Cerebellar cortex (tissue), 1 donor: Measurements from ENCODE around the gene EXOC6B.

Experiments used
- DNase-seq: peaks from one replicate; pipeline ENCODE4 v3.0.0-alpha.2; 2015; ENCODE audit warnings: low spot score

EXOC6B gene

GRCh38 chr2:72731116-72731515 is 94.7 kb downstream of the EXOC6B start:
- DNase-seq, result no peak

DNA sequence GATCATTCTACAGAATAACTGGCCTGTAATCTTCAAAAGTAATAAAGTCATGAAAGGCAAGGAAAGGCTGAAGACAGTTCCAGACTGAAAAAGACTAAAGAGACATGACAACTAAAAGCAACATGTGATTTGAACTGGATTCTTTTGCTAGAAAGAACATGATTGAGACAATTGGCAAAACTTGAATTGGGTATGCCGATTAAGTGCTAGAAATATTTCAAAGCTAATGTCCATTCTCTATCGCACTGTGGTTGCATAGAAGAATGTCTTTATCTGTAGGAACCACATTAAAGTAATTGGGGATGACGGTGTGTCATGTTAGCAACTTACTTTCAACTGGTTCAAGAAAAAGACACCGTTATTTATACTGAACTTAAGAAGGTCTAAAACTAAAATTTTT is 98.5 kb downstream of the EXOC6B start:
- DNase-seq, result no peak

- DNase-seq, result no peak
These were observed 102.0 kb downstream of the EXOC6B start for GRCh38 chr2:72723769-72724370.

- peak; percentile 12 for DNase-seq
These were observed 103.3 kb downstream of the EXOC6B start for GRCh38 chr2:72722492-72723070.

DNA sequence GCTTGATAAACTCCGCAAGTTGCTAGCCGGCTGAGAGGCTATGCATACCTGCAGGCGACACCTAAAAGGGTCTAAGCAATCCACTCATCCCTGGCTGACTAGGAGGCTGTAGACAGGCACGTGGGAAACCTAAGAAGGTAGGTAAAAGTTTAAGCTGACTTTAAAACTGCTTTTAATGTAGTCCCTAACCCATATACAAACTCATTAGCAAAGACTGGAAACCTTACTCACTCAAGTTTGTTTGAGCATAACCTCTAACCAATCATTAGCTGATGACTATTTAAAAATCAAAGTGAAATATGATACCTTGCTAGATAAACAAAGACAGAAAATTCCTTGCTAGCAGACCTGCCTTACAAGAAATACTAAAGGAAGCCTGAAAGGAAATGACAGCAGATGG is 106.4 kb downstream of the EXOC6B start:
- DNase-seq, result no peak

- no peak for DNase-seq
These were observed 107.0 kb downstream of the EXOC6B start for GRCh38 chr2:72718876-72719275.

DNA sequence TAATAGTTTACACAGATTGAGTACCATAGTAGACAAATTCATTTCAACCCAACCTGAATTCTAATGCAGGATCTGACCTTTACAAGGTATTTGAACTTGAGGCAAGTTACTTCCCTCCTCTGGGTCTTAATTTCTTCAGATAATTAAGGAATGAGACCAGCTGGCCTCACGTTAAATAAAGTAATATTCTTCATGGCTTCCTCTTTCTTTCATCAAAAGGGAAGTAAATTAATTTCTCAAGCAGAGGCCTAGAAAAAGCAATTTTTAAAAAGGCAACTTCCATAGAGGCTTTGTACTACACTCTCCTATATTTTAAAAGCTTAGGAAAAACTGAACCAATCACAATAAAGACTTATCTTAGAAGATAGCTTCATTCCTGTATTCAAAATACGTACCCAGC is 109.2 kb downstream of the EXOC6B start:
- no peak for DNase-seq

DNA sequence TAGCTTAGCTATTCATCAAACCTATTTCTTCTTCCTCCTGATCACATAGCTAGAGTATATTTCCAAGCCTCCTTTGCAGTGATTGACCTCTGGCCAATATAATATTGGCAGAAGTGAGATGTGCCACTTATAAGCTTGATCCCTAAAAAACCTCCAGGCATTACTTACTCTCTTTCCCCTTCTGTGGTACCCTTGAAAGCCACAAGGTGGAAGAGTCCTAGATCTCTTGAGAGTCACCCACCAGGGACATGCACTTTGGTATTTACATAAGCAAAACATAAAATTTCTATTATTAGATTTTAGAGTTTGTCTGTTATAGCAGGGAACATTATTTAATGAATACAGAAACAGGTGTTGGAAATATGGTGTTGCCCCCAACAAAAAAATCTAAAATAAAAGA is 112.0 kb downstream of the EXOC6B start:
- DNase-seq, result no peak

GRCh38 chr2:72712977-72713376 is 112.9 kb downstream of the EXOC6B start:
- no peak for DNase-seq

- no peak for DNase-seq
These were observed 113.5 kb downstream of the EXOC6B start for GRCh38 chr2:72712304-72712703.

- DNase-seq, result no peak
These were observed 115.2 kb downstream of the EXOC6B start for GRCh38 chr2:72710418-72711152.

- DNase-seq, result no peak
These were observed 117.6 kb downstream of the EXOC6B start for GRCh38 chr2:72708236-72708635.

DNA sequence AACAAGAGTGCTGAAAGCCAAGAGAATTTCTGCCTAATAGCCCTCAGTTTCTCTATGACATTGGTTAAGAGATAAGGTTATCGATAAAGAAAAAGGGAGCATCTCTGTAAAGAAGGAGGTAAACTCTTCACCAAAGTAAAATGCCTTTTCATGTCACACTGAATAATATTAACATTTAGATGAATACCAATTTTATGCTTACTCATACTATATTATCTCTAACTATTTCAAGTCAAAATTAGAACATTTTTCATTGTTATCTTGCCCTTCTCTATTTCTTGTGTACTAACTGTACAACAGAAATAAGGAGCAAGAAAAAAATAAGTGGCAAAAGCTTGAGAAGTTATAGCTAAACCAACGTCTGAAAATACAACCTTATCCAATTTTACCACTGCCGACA is 127.5 kb downstream of the EXOC6B start:
- no peak for DNase-seq

GRCh38 chr2:72696559-72696958 is 129.3 kb downstream of the EXOC6B start:
- DNase-seq, result no peak

- DNase-seq, result no peak
These were observed 130.2 kb downstream of the EXOC6B start for GRCh38 chr2:72695676-72696075.

DNA sequence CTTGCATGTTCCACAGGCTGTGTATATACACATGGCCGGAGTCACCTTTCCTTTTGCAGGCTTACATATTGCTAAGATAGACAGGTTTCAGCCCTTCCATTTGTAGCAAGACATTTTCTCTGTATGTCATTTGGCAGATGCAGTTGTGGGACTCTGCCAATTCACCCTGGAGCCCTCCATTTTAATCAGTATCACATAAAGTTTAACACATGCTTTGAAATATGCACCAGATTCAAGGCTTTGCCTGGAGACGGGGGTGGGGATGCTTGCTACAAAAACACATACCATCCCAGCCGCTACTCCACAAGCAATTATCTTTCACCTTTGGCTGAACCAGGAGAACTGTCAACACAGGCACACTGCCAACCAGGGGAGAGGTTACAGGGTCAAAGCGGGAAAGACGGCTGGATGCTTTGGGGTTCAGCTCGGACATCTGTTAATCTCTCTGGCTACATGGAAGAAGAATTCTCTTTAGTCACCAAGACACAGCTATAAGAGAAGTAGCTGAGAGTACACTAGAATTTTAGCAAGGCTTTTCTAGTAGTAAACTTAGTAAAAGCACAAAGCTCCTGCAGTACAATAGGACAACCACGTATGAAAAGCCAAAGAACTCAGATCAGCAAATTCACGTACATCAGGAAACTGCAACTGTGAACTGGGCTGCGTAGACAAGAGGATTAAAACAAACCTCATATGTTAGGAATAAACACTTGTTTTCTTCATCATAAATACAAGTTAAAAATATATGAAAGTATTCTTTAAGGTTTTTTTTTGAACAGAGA is 130.9 kb downstream of the EXOC6B start:
- DNase-seq, result peak; percentile 40

GRCh38 chr2:72689579-72690195 is 136.1 kb downstream of the EXOC6B start:
- no peak for DNase-seq

DNA sequence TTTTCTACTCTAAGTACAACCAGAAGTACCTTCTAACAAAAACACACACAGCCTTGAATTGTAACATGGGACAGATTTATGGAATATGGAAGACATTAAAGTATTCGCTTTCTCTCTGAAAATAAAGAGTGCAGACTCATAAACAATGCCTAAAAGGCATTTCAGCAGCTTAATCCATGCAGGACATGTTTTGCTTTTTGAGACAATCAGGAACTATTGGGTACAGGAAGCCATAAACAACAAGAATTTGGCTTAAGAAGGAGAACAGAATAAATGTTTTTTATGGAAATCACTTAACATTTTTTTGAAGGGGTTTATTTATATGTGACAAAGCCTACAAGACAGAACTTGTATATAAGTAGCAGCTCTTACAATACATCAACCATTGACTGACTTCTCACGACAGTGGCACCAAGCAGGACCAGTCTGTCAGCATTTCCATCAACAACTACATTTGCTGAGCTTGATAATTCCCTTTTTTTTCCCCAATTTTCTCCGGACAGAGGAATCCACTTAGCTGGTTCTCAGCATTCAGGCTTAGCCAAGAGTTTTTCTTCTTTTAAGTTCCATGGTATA is 140.1 kb downstream of the EXOC6B start:
- DNase-seq, result no peak

- no peak for DNase-seq
These were observed 143.8 kb downstream of the EXOC6B start for GRCh38 chr2:72682061-72682460.

- no peak for DNase-seq
These were observed 144.5 kb downstream of the EXOC6B start for GRCh38 chr2:72681016-72681995.

DNA sequence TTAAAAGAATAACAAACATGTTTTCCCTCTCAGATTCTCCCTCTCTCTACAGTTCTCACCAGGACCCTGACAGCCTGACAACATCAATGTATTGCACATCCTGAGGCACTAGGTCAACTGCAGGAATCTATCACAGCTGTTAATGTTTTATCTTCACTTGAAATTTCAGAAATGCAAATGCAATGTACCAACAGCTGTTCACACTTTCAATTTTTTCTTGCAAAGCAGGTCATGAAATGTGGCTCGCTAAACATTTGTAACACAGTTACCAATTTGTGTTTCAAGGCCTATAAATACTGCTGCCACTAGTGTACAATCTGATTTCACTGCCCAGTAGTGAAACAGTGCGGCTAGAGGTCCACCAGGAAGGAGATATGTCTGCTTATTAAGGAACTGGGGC is 147.8 kb downstream of the EXOC6B start:
- no peak for DNase-seq
